ENCODE measurements around the gene PCDH9.

The PCDH9 gene

DNA sequence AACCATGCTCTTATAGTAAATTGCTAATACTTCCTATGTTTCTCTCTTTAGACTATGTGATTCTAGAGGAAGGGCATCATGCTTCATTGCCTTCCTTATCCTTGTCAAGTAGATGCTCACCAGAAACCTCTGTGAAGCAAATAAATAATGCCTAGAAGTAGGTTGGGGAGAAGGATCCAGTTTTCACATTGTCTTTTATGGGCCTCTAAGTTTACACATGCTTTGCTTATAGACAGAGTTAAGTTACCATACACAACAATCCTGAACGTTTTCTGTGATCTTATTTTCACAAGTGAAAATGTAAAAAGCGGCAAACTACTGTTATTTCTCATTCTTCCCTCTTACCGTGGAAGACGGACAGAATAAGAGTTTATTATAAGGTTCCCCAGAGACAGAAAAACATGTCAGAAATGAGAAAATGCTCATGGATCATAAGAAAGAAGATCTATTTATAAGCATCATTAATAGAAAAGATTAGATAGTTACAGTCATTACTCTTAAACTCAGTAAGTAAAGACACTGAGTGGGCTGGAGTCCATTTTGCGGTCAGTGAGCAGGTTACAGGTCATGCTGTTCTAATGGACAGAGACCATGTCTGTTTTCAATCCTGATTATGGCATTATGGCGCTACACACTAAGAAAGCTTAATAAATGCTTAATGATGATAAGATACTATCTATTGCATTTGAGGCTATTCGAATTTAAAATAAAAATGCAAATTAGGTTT is 723.9 kb downstream of the PCDH9 start:
- no peak for DNase-seq

DNA sequence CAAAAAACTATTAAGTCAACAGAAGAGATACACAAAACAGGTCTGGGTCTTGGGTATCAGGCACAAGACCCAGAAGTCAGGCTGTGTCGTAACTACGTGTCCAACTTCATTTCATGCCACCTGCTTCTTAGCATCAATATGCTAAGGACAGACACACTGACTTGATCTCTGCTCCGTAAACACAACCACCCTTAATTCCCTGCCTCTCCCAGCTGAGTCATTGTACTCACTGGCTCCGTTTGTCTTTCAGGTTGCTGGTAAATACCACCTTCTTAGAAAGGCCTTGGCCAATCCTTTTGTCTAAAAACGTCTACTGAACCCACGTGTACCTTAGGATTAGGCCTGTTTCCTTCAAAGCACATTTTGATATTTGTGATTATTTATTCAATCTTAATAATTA is 726.2 kb downstream of the PCDH9 start:
- DNase-seq = no peak

DNA sequence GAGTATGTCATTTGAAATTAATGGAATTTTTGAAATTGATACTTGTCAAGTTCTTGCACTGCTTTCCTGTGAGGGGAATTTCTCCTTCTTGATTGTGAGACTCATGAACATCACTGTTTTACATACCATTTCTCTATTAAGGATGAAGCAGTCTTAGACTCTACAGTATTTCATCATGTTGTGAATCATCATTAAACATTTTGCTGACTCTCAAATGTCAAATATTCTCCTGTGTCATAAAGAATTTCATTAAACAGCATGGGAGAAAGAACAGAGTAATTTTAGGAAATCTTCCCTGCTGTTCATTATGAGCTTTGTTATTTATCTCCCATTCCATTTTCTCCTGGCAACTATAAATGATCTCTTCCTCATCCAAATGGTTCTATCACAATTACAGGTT is 729.0 kb downstream of the PCDH9 start:
- DNase-seq = no peak

DNA sequence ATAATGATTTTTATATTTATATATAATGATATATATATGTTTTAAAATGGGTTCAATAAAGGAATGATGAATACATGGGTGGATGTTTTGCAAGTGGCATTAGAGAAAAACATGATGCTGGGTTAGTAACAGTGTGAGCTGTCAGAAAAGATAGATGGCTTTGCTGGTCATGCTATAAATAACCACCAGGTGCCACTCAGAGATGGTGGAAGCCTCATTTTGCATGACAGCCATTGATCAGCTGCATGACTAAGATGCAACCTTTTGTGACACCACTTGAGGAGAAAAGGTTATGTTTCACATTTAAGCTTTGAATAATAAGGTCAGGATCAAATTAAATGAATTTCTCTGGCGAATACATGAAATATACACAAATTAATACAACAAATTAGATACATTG is 737.7 kb downstream of the PCDH9 start:
- DNase-seq = no peak

DNA sequence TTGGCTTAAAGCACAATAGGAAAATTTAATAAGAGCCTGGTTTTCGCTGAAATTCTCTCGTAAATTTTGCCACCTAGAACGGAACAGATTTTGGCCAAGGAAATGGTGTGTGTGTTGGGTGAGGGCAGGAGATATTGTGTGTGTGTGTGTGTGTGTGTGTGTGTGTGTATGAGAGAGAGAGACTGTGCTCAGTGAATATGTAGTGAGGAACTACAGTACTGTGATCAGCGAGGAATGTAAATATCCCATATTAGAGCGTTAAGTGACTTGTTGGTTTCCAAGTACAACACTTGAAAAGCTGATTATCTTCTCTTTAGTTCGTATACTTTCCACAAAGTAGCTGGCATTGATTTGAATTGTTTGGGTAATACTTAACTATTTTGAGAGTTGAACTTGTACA is 738.9 kb downstream of the PCDH9 start:
- no peak for DNase-seq

DNA sequence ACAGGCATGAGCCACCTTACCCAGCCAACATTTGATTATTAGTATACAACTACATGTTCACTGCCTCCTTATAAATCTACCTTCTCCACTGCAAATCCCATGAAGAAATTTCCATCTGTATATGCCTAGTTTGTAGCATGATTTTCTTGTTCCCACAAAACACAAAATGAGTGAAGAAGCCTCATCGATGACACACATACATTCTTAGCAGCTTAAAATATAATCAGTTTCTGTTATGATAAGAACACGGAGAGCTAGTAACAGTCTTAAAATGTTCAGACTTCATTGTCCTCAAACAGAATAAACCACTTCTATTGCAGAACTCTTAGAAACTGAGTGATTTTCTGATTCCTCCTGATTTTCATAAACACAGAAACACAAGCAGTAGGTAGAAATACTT is 740.5 kb downstream of the PCDH9 start:
- no peak for DNase-seq

DNA sequence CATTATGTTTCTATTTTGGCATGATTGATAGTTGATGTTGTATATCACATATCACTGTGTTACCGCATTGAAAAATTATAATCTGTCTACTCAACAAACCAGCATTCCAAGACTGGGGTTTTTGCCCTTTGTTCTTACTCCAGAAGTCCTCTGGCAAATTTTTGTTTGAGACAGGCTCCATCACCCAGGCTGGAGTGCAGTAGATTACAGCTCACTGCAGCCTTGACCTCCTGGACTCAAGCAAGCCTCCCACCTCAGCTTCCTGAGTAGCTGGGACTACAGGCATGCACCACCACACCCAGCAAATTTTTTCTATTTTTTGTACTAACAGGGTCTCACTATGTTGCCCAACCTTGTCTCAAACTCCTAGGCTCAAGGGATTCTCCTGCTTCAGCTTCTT is 741.0 kb downstream of the PCDH9 start:
- no peak for DNase-seq

DNA sequence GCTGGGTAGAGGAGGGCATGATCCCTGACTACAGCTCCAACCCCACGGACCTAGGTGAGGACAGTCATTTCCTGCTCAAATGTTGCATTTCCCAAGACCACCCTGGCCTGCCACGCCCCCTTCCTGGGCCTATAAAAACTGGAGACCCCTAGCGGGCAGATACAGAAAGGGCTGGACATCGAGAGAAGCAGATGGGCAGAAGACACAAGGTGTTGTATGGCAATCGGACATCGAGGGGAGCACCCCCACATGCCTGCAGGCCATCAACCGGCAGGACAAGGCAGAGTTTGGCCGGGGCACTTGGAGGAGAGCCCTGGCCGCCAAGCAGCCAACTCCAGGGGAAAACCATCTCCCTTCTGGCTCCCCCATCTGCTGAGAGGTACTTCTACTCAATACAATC is 746.4 kb downstream of the PCDH9 start:
- no peak for DNase-seq

DNA sequence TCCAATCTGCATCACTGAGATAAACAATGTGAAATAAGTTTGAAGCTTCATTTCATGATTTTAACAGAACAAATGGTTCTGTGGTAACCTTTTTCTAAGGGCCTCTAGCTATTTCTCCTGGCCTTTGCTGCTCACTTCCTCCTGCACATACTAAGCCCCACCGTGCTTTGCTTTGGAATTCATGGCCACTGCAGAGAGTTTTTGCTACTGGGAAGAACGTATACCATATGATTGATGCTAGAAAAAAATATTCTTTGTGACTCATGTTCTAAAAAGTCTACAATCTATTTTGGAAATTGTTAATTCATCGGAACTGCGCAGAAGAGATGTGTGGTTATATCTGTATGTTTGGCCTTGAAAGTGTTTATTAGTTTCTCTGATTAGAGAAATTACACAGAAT is 747.3 kb downstream of the PCDH9 start:
- DNase-seq = no peak

DNA sequence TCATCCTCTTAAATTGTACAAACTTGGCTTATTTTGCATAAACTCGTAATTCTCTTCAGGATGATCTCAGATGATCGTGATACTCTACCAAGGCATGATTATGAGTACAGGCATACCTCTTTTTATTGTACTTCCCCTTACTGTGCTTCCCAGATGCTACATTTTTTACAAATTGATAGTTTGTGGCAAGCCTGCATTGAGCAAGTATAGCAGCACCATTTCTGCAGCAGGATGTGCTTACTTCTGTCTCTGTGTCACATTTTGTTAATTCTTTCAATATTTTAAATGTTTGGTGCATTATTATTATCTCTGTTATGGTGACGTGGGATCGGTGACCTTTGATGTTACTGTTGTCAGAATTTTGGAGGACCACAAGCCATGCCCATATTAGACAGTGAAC is 752.3 kb downstream of the PCDH9 start:
- no peak for DNase-seq

DNA sequence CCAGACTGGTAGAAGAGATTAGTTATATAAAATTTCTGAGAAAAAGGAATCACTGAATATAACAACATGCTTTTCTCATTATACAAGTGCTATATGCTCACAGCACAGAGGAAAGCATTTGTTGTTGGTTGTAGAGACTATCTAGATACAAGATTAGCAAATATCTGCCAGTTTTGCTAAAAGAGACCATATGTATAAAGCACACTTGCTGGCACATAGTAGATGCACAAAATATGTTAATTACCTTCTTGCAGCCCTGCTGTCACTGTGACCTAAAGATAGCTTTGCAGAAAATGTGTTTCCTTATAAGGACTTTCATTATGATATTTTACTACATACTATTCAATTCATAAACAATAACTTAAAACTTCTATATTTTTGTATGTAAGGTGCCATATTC is 755.1 kb downstream of the PCDH9 start:
- DNase-seq = no peak

DNA sequence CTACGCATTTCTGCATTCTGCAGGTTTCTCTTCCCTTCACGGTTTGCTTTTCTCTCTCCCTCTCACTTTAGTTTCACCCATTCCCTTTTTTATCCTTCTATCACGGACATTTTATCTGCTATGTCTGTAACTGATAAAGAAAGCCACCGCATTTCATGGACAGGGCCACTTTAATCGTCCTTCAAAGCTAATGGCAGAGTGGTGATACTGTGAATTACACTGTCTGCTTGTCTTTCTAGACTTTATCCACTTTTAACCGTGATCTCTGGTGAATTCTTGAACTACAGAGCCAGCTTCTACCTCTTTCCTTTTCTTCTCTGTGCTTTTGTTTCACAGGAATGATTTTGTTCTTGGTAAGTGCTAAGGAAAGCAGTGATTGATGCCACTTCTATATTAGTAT is 760.4 kb downstream of the PCDH9 start:
- no peak for DNase-seq

DNA sequence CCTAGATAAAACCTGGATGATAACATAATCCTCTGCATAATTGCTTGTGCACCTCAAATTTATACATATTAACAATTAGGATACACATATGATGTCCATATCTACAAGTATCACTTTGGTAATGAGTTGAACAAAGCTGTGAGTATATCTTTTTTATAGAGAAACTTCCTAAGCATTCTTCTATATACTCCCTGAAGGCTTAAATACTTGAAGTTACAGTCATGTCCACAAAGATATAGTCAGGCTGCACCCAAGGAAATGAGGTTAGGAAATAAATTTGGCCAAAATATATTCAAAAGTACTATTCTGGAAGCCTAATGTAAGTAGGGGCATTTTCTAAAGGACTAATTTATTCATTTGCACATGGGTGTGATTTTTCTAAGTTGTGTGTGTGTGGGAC is 761.5 kb downstream of the PCDH9 start:
- no peak for DNase-seq

DNA sequence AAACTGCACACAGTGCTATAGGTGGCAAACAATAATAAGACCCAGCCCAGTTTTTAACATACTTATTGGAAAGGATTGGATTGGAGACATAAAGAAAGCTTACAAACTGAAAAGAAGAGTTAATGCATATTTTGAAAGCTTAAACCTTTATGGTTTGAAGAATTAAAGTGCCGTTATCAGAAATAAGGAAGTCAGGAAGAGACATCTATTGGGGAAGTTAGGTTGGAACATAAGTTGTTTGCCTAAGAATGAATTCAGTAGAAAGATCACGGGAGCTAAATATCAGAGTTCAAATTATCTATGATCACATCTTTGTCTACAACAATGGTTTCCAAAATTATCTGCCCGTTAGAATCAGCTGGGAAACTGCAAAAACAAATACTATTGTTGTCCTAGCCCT is 767.9 kb downstream of the PCDH9 start:
- DNase-seq = no peak

DNA sequence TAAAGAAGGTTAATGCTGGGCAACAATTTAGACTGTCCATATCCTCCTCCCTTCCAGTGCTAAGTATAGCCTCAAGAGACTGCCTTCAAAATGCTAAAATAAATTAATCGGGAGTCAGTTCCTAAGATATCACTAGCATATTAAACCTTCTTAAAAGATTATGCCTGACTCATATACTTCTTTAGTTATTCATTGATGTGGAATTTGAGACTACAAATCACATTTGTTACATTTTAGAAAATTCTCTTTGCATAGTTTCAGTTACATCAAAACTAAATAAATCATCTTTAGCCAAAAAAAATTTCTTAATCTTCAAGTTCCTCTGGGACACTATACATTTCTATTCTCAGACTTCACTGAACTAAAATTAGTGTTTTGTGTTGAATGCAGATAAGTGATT is 769.1 kb downstream of the PCDH9 start:
- DNase-seq = no peak

DNA sequence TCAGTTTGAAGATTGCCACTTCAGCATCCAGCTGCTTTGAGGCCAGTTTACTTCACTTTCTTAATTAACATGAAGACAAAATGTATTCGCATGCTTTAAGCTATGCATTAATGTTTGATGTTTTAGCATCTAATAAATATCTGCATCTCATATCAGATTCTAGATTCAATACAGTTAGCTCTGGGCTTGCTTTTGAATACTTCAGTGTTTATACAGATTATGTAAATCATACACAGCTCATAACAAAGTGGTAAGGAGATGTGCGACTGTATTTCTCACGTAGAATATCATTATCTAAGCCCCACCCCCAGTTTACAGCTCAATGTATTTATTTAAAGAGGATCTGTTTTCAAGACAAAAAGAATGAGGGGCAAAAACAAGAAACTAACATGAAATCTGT is 770.5 kb downstream of the PCDH9 start:
- no peak for DNase-seq

DNA sequence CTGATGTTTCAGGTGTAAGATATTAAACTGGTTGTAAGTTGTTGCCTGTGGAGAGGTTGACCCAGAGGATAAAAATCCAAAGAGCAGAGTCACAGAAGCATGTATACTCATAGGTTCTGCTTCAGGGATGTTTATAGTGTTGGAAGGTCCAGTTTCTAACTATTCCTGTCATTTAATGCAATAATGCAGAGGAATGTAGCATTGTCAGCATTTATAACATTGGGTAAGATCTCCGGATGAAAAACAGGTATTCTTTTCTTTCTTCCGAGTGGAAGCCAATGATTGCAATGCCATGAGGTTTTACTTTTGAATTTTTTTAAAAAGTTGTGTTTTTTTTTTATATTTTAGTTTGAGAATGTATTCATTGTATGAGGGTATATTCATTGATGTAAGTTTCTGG is 771.0 kb downstream of the PCDH9 start:
- no peak for DNase-seq

DNA sequence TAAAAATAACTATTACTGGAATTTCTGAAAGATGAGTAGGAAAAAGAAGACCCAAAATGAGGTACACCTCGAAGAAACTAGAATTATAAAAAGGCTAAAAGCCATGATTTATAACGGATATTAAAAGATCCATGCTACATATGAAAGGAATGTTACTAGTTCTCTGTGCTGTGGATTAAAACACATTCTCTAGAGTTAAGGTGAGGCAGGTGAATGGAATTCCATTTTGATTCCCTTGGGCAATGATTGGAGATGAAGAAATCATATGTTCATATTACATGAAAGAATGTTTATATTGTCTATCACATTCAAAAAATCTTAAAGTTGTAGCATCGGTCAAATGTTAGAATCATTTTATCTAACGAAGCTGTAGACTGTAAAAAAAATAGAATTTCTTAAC is 783.7 kb downstream of the PCDH9 start:
- DNase-seq = no peak

DNA sequence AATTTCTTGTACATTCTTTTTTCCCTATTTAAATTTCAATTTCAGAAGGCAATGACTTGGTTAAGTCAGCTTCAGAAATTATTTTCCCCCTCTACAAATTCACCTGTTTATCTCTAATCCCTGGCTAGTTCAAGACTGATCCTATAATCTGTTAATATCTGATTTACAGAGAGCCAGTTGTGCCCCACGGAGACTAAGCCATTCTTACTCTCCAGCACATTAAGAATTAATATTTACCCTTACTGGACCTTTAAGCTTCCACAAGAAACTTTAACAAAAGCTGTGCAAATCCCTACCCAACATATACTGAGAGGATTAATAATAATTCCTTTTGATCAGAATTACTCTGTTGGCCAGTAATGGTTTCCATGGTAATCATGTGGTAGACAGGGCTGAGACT is 786.2 kb downstream of the PCDH9 start:
- DNase-seq = no peak

DNA sequence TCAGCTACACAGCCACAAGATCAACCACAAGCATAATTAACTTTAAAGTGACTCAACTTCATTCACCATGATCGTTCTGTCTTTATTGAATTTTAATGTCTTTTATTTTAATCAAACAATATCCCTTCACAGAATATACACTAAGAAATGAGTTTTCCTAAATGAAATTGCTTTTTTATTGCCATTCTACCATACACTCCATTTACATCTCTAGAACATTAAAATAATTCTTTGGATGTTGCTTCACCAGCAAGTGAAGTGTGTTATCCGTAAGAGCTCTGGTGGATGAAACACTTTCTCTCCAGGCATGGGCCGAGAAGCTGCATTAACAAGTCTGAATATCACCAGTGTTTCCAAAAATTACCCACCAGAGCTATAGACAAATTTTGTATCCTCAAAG is 789.2 kb downstream of the PCDH9 start:
- no peak for DNase-seq

DNA sequence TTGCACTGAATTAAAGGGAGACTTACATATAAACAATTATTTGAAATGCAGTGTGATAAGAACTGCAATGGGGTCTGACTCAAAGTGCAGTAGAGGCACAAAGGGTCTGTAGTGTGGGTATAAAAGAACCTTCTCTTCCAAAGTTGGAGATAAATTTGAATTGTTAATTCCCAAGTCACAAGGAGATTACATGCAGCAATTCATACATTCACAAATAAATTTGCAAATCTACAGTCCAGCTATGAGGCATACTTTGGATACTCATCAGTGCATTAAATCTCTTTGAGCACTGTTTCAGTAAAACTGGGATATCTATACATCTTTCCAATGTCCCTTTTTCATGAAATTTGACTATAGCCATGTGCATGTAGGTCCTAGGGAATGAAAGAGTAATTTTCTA is 799.4 kb downstream of the PCDH9 start:
- no peak for DNase-seq

DNA sequence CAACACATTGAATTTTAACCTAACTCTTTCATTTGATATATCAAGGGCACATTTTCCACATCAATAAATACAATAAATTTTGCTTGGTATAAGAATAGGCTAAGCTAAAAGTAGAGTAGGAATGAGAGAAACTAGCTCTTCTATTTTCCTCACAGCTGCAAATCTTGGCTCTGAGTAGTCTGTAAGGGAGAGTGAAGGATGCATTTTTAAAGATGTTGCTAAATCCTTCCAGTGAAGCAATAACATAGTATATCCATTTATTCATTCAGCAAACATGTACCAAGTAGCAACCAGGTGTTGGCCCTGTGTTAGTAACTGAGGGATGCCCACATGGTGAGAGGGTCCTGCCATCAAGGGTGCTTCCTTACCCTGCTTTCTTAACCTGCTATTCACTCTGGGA is 799.9 kb downstream of the PCDH9 start:
- DNase-seq = no peak

DNA sequence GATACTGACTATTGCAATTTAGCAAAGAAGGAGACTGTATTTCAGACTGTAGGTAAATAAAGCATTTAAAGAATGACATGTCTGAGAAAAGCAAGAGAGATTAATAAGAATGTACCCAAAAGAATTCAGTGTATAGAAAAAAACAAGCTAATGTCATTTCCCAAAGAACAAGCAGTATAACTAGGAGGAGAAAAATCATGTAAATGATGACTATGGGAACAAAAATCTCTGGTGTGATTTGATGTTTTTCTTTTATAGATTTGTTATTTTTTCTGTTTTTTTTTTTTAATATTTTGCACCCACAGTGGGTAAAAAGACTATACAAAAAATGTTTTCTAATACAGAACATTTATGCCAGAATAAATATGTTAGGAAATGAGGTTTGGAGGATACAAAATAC is 801.0 kb downstream of the PCDH9 start:
- DNase-seq = no peak

DNA sequence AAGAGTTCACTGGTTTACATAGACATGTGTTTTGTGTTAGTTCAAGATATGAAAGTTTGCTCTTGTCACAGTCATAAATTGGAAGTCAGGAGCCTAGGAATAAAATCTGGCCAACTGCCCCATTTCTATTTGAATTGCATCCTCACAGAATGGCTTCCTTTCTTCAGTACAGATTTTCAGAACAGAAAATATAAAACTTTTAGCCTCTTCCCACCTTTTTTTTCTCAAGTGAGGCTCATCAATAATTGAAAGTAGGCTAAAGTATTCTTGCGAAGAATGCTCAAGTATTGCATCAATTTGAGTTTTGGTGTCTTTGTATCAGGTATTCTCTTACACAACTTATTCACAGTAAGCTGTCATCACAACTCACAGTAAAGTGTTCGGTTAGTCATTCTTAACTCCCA is 802.7 kb downstream of the PCDH9 start:
- no peak for DNase-seq

DNA sequence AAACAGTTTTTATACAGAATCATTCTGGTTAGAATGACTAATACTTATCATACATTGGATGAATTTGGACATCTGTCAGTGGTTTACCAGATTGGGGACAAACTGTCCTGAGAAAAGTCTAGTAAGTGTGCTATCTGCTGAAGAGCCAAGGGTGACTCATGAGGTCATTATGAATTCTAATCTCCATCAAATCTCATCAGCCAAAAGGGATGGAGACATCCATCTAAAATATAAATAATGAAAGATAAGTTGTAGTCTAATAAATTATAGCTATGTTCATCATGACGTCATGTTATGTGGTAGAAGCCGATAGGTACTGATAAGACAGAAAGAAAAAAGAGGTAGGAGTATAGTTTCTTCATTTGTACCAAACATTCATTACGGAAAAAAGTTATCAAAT is 804.4 kb downstream of the PCDH9 start:
- no peak for DNase-seq

DNA sequence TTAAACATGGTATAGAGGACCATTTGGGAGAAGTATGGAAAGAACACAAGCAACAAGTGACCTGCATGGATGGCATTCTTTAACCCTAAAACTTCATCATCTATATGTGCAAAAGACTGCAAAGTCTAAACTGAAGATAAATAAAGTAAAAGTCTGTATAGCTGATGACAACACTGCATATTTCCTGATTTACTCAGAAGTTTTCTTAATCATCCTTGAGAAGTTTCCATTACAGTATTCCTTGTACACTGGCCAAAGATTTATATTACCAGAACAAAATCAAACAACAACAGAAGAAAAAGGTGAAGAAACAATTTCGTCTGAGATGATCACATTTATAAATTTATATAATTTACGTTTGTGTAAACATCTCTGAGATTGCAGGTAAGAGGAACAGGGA is 805.7 kb downstream of the PCDH9 start:
- DNase-seq = no peak

All from stimulated activated CD4-positive, alpha-beta T cell treated with anti-CD3 and anti-CD28 coated beads, Interleukin-2, amount 100 ng/mL, for 48 hours (primary cell).